ENCODE measurements around the gene SIGLEC15. TPM values are rescaled to one million over a fixed set of nuclear protein-coding genes. Genes with fewer than 3 reads are reported as not detected.

The SIGLEC15 gene
- total RNA-seq, 1 donor from 2014 or later, result not detected

- no peak overlapping the region for H3K4me3 Mint-ChIP-seq
- peaks cover 35% of the 10 kb centered on the region for H3K36me3 Mint-ChIP-seq
- H3K4me1 Mint-ChIP-seq, result peaks cover 6% of the 10 kb centered on the region
- H3K27me3 Mint-ChIP-seq (ENCODE audit: low read depth), result no peaks in the 10 kb centered on the region
- TF ChIP-seq, protein P1, sequence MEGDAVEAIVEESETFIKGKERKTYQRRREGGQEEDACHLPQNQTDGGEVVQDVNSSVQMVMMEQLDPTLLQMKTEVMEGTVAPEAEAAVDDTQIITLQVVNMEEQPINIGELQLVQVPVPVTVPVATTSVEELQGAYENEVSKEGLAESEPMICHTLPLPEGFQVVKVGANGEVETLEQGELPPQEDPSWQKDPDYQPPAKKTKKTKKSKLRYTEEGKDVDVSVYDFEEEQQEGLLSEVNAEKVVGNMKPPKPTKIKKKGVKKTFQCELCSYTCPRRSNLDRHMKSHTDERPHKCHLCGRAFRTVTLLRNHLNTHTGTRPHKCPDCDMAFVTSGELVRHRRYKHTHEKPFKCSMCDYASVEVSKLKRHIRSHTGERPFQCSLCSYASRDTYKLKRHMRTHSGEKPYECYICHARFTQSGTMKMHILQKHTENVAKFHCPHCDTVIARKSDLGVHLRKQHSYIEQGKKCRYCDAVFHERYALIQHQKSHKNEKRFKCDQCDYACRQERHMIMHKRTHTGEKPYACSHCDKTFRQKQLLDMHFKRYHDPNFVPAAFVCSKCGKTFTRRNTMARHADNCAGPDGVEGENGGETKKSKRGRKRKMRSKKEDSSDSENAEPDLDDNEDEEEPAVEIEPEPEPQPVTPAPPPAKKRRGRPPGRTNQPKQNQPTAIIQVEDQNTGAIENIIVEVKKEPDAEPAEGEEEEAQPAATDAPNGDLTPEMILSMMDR (IDR thresholded peaks at IDR 0.05; ENCODE audit: unreplicated experiment), result no peak
- no peaks in the 10 kb centered on the region for H3K9me3 Mint-ChIP-seq
- no peak overlapping the region for H3K27ac Mint-ChIP-seq
- DNase-seq (ENCODE audit: low spot score in 2 of 2, unreplicated experiment in 2 of 2), result no peak
Measured at GRCh38 chr18:45851161-45851925, 25.9 kb downstream of the SIGLEC15 start.

- Mint-ChIP-seq H3K4me1 (peaks cover 6% of the 10 kb centered on the region), H3K27me3 (ENCODE audit: low read depth) (no peaks in the 10 kb centered on the region), H3K27ac (no peak overlapping the region), H3K36me3 (peaks cover 43% of the 10 kb centered on the region), H3K4me3 (no peak overlapping the region), H3K9me3 (no peaks in the 10 kb centered on the region)
- TF ChIP-seq, protein P1 (IDR thresholded peaks at IDR 0.05; ENCODE audit: unreplicated experiment), result no peak
- DNase-seq (ENCODE audit: low spot score in 2 of 2, unreplicated experiment in 2 of 2), result no peak
Measured at GRCh38 chr18:45852631-45853030, 27.2 kb downstream of the SIGLEC15 start.

- DNase-seq (ENCODE audit: low spot score in 2 of 2, unreplicated experiment in 2 of 2), result no peak
- Mint-ChIP-seq H3K4me1 (peaks cover 6% of the 10 kb centered on the region), H3K9me3 (no peaks in the 10 kb centered on the region), H3K4me3 (no peak overlapping the region), H3K27me3 (ENCODE audit: low read depth) (no peaks in the 10 kb centered on the region), H3K27ac (no peak overlapping the region), H3K36me3 (peaks cover 55% of the 10 kb centered on the region)
- TF ChIP-seq, protein P1 (IDR thresholded peaks at IDR 0.05; ENCODE audit: unreplicated experiment), result no peak
Measured at GRCh38 chr18:45854036-45854586, 28.6 kb downstream of the SIGLEC15 start.

- H3K27me3 Mint-ChIP-seq (ENCODE audit: low read depth), result no peaks in the 10 kb centered on the region
- peaks cover 62% of the 10 kb centered on the region for H3K36me3 Mint-ChIP-seq
- H3K27ac Mint-ChIP-seq, result no peak overlapping the region
- TF ChIP-seq, protein P1 (IDR thresholded peaks at IDR 0.05; ENCODE audit: unreplicated experiment), result no peak
- H3K9me3 Mint-ChIP-seq, result no peaks in the 10 kb centered on the region
- no peak for DNase-seq (ENCODE audit: low spot score in 2 of 2, unreplicated experiment in 2 of 2)
- no peak overlapping the region for H3K4me3 Mint-ChIP-seq
- no peaks in the 10 kb centered on the region for H3K4me1 Mint-ChIP-seq
Measured at GRCh38 chr18:45856531-45856930, 31.1 kb downstream of the SIGLEC15 start.

- TF ChIP-seq, protein P1 (IDR thresholded peaks at IDR 0.05; ENCODE audit: unreplicated experiment), result no peak
- Mint-ChIP-seq H3K4me1 (no peaks in the 10 kb centered on the region), H3K9me3 (peaks cover 12% of the 10 kb centered on the region), H3K4me3 (no peak overlapping the region), H3K36me3 (peaks cover 74% of the 10 kb centered on the region), H3K27me3 (ENCODE audit: low read depth) (no peaks in the 10 kb centered on the region), H3K27ac (no peak overlapping the region)
- no peak for DNase-seq (ENCODE audit: low spot score in 2 of 2, unreplicated experiment in 2 of 2)
Measured at GRCh38 chr18:45859334-45859733, 33.9 kb downstream of the SIGLEC15 start.

Data from mesothelial cell of epicardium (in vitro differentiated cells).